PFSK-1 (cell line): ENCODE results near the gene RASAL2.

ENCODE experiments used
- FOXP2 ChIP-seq: optimal IDR thresholded peaks from 2 replicates; pipeline ENCODE3; 2011; ENCODE audit warnings: borderline replicate concordance, control low read depth, inconsistent platforms; ENCODE audit not compliant: insufficient read depth; ENCODE audit errors: extremely low read length, extremely low read depth
- POLR2AphosphoS5 ChIP-seq: IDR thresholded peaks from 2 replicates; pipeline ENCODE4 v1.6.1; 2012; ENCODE audit warnings: low read depth, mild to moderate bottlenecking, control low read depth, low read length, moderate library complexity
- SIN3A ChIP-seq: IDR thresholded peaks from 2 replicates; pipeline ENCODE4 v1.6.1; 2012; ENCODE audit warnings: mild to moderate bottlenecking, low read length, moderate library complexity, borderline replicate concordance; ENCODE audit not compliant: insufficient read depth
- TAF1 ChIP-seq: IDR thresholded peaks from 2 replicates; pipeline ENCODE4 v1.6.1; 2012; ENCODE audit warnings: low read length, control low read depth, borderline replicate concordance; ENCODE audit not compliant: insufficient read depth
- TF ChIP-seq, protein P1 (sequence below), 2 experiments: IDR thresholded peaks; 2 replicates each; pipeline versions ENCODE4 v1.6.1 to v1.8.0; 2011 to 2012; ENCODE audit warnings: low read depth in 2 of 2, low read length in 2 of 2, control low read depth in 1 of 2, inconsistent platforms in 1 of 2, mild to moderate bottlenecking in 1 of 2, moderate library complexity in 1 of 2; ENCODE audit not compliant: insufficient read depth in 1 of 2

Gene RASAL2

DNA sequence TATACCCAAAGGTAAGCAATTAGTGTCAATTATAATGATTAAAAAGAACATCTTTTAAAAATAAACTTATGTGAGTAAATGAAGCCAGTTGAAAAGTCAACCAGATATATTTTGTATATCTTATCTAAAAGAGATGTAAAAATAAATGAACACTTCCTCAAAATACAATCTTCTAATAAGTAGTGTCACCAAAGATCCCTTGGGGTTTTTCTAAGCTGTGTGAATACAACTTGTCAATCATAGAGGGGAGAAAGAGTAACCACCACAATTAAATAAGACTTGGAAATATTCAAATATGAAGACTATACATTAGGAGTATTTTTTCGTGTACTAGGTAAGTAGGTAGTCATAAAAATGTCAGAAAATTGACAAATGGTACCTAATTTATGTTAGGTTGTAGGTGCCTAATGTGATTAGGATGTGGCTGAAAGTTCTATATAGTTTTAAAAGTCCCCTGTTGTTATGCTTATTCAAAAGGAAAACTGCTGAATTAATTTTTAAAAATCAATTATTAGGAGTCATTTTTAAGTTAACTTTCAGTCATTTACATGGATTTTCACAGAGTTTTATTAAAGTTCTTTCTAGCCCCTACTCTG, 72.6 kb downstream of the RASAL2 start:
- TF ChIP-seq, protein P1, sequence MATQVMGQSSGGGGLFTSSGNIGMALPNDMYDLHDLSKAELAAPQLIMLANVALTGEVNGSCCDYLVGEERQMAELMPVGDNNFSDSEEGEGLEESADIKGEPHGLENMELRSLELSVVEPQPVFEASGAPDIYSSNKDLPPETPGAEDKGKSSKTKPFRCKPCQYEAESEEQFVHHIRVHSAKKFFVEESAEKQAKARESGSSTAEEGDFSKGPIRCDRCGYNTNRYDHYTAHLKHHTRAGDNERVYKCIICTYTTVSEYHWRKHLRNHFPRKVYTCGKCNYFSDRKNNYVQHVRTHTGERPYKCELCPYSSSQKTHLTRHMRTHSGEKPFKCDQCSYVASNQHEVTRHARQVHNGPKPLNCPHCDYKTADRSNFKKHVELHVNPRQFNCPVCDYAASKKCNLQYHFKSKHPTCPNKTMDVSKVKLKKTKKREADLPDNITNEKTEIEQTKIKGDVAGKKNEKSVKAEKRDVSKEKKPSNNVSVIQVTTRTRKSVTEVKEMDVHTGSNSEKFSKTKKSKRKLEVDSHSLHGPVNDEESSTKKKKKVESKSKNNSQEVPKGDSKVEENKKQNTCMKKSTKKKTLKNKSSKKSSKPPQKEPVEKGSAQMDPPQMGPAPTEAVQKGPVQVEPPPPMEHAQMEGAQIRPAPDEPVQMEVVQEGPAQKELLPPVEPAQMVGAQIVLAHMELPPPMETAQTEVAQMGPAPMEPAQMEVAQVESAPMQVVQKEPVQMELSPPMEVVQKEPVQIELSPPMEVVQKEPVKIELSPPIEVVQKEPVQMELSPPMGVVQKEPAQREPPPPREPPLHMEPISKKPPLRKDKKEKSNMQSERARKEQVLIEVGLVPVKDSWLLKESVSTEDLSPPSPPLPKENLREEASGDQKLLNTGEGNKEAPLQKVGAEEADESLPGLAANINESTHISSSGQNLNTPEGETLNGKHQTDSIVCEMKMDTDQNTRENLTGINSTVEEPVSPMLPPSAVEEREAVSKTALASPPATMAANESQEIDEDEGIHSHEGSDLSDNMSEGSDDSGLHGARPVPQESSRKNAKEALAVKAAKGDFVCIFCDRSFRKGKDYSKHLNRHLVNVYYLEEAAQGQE (IDR thresholded peaks at IDR 0.05; ENCODE audit: insufficient read depth in 1 of 2, low read depth in 2 of 2, low read length in 2 of 2): no peak
- TF ChIP-seq POLR2AphosphoS5: no peak
- TF ChIP-seq TAF1: no peak
- no peak for TF ChIP-seq SIN3A
- TF ChIP-seq FOXP2: no peak

DNA sequence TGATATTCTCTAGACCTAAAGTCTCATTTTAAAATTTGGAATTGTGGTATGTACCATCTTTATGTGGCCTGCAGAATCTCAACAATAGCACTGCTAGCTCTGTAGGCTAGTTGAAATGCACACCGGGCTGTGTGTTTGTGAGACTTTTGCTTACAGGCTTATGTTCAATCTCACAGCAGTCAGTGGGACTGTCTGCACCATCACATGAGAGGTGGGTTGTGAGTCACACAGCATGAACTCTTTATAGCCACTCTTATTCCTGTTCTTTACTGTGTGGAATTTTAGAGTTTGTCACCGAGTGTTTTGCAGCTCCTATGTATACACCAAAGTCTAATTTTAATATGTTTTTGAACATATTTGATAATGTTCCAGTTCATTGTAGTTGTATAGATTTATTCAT, 74.6 kb downstream of the RASAL2 start:
- TF ChIP-seq TAF1 (no peak), POLR2AphosphoS5 (no peak)
- TF ChIP-seq, protein P1 (IDR thresholded peaks at IDR 0.05; ENCODE audit: insufficient read depth in 1 of 2, low read depth in 2 of 2, low read length in 2 of 2): no peak

DNA sequence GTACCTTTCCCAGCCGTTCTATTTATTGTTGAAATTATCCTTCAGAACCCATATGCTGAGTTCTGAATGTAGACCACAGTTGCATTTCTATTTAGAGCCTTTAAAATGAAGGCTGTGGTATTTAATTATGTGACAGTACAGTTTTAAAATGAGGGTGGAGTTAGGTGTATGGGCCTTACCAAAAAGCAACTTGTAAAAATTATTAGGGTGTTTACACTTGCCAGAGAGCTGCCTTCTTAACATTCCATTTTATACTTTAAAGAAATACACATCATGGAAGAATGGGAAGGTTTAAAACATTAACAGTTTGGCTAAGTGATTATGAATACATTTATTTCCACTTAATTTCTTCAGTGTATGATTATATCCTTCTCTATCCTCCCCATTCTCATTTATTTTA, 75.7 kb downstream of the RASAL2 start:
- TF ChIP-seq FOXP2 (no peak), POLR2AphosphoS5 (no peak), SIN3A (no peak)
- TF ChIP-seq, protein P1 (IDR thresholded peaks at IDR 0.05; ENCODE audit: insufficient read depth in 1 of 2, low read depth in 2 of 2, low read length in 2 of 2): no peak

DNA sequence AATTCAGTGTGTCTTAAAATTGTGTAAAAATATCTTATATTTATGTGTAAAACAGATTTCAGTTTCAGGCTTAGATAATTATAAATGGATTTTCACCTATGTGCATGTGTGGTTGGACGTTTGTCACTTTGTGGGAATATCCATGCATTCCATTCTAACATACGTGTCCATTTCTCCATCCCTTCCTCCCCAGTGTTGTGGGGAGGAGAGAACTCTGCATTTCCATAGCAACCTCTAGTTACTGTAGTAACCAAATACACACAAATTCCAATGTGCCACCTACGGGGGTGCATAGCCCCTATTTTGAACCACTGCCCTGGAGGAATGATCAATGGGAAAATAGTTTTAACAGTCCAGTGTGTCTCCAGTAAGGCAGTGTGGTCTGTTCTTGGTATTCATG, 79.0 kb downstream of the RASAL2 start:
- TF ChIP-seq TAF1 (no peak), POLR2AphosphoS5 (no peak), FOXP2 (no peak), SIN3A (no peak)
- TF ChIP-seq, protein P1 (IDR thresholded peaks at IDR 0.05; ENCODE audit: insufficient read depth in 1 of 2, low read depth in 2 of 2, low read length in 2 of 2): no peak

DNA sequence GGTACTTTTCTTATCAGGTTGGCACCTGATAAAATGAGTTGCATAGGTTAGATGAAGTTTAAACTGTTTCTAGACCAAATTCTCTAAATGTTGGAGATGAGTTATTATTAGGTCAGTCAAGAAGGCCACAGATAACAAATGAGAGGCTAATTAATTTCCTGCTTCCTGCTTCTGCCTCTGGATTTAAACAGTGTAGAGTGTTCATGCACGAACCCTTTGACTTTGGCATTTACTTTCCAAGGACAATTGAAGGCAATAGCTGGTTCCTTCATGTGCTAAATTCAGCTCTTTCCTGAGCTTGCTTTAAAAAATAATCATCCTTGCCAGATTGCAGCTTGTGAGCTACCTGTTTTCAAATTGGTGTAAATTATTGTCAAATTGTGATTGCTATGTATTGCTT, 80.6 kb downstream of the RASAL2 start:
- TF ChIP-seq, protein P1 (IDR thresholded peaks at IDR 0.05; ENCODE audit: insufficient read depth in 1 of 2, low read depth in 2 of 2, low read length in 2 of 2): no peak
- TF ChIP-seq FOXP2: no peak
- TF ChIP-seq POLR2AphosphoS5: no peak
- TF ChIP-seq SIN3A: no peak
- TF ChIP-seq TAF1: no peak
